Hematopoietic multipotent progenitor cell (in vitro differentiated cells): ENCODE data around the gene ABHD8. TPM values are rescaled to one million over a fixed set of nuclear protein-coding genes. Genes with fewer than 3 reads are reported as not detected.

Source experiments
- DNase-seq, 3 donors: peaks; one replicate each; pipeline ENCODE4 v3.0.0-alpha.2; 2011 to 2015; ENCODE audit warnings: low read depth in 2 of 3, low spot score in 2 of 3
- total RNA-seq: library from RNA; depleted of rRNA; stranded (reverse); fragments of >200 nt; gene quantifications from one replicate; pipeline ENCODE4 v1.2.3, GENCODE V29; 2012

ABHD8 gene
- total RNA-seq, 1 donor: 19.4 TPM

DNA sequence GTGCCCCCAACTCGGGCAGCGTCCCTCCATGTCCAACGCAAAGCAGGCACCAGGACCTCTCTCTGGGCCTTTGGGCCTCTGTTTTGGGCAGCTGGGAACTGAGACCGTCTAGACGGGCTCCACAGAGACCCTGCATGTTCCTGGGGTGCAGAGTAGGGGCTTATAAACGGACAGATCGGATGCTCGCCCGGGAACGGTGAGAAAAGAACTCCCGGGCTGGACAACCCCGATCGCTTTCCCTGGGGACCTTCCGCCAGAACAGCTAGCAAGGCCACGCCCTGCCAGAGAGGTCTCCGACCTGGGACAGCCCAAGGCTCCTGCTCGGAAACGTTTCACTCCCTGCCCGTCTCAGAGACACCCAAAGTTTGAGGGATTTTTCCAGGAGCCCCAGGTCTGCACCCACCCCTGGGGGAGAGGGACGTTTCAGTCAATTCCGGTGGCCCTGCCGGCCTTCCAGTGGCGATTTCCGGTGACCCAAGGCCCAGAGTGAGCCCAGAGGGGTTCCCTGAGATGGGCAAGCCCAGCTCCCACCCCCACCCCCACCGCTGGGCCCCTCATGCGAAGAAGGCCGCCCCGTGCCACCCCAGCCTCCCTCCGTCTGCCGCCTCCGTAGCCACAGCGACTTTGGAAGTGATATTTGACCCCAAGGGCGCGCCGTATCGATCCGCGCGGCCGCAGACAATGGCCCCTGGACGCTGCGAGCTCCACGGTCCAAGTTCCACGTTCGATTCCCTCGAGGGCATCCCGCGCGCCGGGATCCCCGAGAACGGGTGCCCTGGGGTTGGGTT is 59.2 kb downstream of the ABHD8 start:
- DNase-seq: no peak

DNA sequence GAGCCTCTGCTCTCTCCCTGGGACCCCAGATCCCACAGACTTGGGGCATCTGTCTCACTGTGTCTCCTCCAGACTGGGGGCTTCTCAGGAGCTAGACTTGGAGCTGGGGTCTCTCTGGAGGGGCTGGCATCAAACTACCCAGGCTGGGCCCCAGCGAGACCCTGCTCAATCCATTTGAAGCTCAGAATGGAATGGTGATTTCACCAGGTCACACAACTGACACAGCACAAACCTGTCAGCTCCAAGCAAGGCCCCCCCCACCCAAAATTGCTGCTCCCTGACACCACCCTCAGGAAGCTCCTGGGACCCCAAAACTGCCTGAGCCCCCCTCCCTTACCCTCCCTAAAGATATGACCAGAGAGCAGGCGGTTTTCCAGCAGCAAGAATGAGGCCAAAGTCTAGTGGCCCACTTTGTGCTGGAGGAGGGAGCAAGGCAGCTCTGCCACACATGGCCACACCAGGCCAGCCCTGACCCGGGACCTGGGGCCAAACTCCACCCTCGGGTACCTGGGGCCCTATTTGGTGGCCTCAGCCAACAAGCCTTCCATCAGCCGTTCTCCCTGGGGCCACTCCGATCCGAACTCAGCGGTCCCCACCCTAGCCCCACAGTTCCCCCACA is 59.9 kb downstream of the ABHD8 start:
- DNase-seq: no peak

DNA sequence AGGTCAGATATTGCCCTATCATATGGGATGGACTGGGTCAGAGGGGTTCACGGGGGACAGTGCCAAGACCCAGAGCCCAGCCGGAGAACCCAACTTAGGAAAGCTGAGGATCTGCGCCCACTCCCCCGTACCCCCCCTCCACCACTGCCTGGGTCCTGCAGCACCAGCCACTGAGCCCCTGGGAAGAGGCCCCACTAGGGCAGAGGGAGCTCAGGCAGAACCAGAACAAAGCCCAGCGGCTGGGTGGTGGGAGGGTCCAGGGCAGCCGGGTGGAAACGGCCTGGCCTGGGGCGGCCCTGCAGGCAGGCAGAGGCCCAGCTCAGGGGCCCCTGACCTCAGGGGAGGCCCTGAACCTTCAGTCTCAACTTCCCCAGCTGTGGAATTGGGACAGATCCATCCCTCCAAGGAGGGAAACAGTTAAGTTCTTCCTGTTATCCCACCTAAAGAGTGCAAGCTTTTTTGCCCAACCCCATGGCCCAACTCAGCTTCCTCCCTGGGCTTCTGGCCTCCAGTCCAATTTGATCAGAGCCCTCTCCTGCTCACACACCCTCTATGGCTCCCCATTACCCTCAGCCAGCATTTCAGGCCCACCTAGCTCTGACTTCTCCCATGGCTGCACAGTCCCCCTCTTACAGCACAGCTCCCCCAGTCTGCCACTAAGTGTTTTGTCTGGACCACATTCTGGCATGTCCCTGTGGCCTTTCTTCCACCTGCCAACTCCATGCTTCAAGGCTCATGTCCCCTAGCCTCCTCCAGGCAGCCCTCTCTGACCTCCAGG is 60.6 kb downstream of the ABHD8 start:
- DNase-seq: no peak

Other genes with a start within 250 kb of the ABHD8 start
- gene HAUS8, start 228.0 kb downstream of the ABHD8 start, total RNA-seq: 1.6 TPM
- 158 TPM for gene MYO9B, start 227.6 kb downstream of the ABHD8 start, total RNA-seq
- gene USE1, start 88.1 kb downstream of the ABHD8 start, total RNA-seq: 50.4 TPM
- gene OCEL1, start 77.2 kb downstream of the ABHD8 start, total RNA-seq: 2.4 TPM
- gene NR2F6, start 57.5 kb downstream of the ABHD8 start, total RNA-seq: 10.8 TPM
- gene USHBP1, start 38.7 kb downstream of the ABHD8 start, total RNA-seq: 0.27 TPM
- gene BABAM1, start 36.0 kb downstream of the ABHD8 start, total RNA-seq: 79.2 TPM
- gene ANKLE1, start 21.5 kb downstream of the ABHD8 start, total RNA-seq: 7.3 TPM
- 44.4 TPM for gene MRPL34, start 2.4 kb upstream of the ABHD8 start, total RNA-seq
- gene DDA1, start 6.1 kb upstream of the ABHD8 start, total RNA-seq: 12.4 TPM
- 7.8 TPM for gene ANO8, start 31.4 kb upstream of the ABHD8 start, total RNA-seq
- 31.2 TPM for gene GTPBP3, start 34.1 kb upstream of the ABHD8 start, total RNA-seq
- gene PLVAP, start 73.9 kb upstream of the ABHD8 start, total RNA-seq: 0.81 TPM
- 0.27 TPM for gene CCDC194, start 90.8 kb upstream of the ABHD8 start, total RNA-seq
- gene BST2, start 102.2 kb upstream of the ABHD8 start, total RNA-seq: 176 TPM
- gene MVB12A, start 116.6 kb upstream of the ABHD8 start, total RNA-seq: 43.6 TPM
- gene TMEM221, start 145.2 kb upstream of the ABHD8 start, total RNA-seq: under 0.01 TPM
- not detected for gene NXNL1, start 157.5 kb upstream of the ABHD8 start, total RNA-seq
- gene SLC27A1, start 167.1 kb upstream of the ABHD8 start, total RNA-seq: 27.5 TPM
- 105 TPM for gene PGLS, start 208.2 kb upstream of the ABHD8 start, total RNA-seq